ENCODE measurements around the gene ACP2. TPM values are rescaled to one million over a fixed set of nuclear protein-coding genes. Genes with fewer than 3 reads are reported as not detected.
A peak's percentile ranks its signal among the peaks of the same experiment; 100 is the strongest.

ACP2 gene
- total and polyA plus RNA-seq, 12 donors: 39.8 to 127 (median 73.6) TPM

DNA sequence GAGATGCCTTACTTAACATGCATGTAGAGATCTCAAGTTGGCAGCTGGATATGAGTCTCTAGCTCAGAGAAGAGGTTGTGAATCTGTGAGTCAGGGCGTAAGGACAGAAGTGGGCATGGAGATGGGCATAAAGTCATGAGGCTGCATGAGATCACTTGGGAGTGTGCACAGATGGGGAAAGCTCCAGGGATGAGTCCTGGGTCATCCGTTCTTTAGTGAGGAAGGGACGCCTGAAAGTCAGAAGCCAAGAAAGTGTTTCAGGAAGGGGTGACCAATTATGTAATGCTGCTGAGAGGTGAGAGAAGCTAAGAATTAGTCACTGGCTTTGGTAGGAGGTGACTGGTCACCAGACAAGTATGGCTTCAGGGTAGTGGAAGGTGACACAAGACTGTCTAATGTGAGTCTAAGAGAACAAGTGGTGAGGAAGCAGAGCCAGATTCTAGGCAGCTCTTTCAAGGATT lies 6.7 kb downstream of the ACP2 start:
- no peaks in the 10 kb centered on the region for H3K9me3 ChIP-seq (replicated peaks in 1 of 3)
- WGBS, 4 donors: 83 to 91% (median 86%) methylated on average over 3 of the region's 3 CpGs
- TF ChIP-seq POLR2A (IDR thresholded peaks at IDR 0.05) (no peak), CTCF (IDR thresholded peaks at IDR 0.05) (no peak)
- no peak for DNase-seq
- intact Hi-C loops (cut with DNase I): no loop called here
- H3K36me3 ChIP-seq (replicated peaks in 1 of 2): peaks cover 0 to 82% of the 10 kb centered on the region in 2 donors
- H3K27ac ChIP-seq: peak overlapping the region in 1 of 5 donors; percentile 54
- peaks cover under 1 to 8% of the 10 kb centered on the region in 2 donors for H3K4me1 ChIP-seq (replicated peaks in 1 of 2)
- H3K4me3 ChIP-seq: no peak overlapping the region
- H3K27me3 ChIP-seq: no peaks in the 10 kb centered on the region

DNA sequence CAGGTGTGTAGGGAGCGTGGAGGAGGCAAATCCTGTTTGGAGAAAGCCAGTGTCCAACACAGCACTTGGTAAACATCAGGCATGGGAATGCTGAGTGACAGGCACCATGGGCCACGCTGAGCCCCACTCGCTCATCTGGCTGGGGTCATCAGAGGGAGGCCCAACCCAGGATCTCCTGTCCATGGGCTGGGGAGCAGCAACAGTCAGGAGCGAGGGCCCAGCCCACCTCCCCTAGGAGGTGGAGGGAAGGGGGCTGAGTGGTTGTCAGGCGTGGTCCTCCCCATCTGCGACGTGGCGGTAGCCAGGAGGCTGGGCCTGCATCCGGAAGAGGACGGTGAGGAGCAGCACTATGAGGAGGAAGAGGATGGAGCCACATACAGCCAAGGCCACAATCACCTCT lies 8.8 kb downstream of the ACP2 start:
- H3K27ac ChIP-seq: peak overlapping the region in 2 of 5 donors; percentile 0 to 2
- TF ChIP-seq CTCF (IDR thresholded peaks at IDR 0.05): no peak
- no peak for TF ChIP-seq POLR2A (IDR thresholded peaks at IDR 0.05)
- peaks cover 0 to 17% of the 10 kb centered on the region in 2 donors for H3K4me1 ChIP-seq (replicated peaks in 1 of 2)
- H3K27me3 ChIP-seq: no peaks in the 10 kb centered on the region
- H3K9me3 ChIP-seq (replicated peaks in 1 of 3): no peaks in the 10 kb centered on the region
- no peak for DNase-seq
- no peak overlapping the region for H3K4me3 ChIP-seq
- WGBS, 4 donors: 94 to 98% (median 95%) methylated on average over 8 to 10 of the region's 10 CpGs
- intact Hi-C loops (cut with DNase I): no loop called here
- H3K36me3 ChIP-seq (replicated peaks in 1 of 2): peaks cover 0 to 65% of the 10 kb centered on the region in 2 donors

- H3K4me3 ChIP-seq: no peak overlapping the region
- no peaks in the 10 kb centered on the region for H3K9me3 ChIP-seq (replicated peaks in 1 of 3)
- peaks cover 0 to 31% of the 10 kb centered on the region in 2 donors for H3K36me3 ChIP-seq (replicated peaks in 1 of 2)
- intact Hi-C loops (cut with DNase I): no loop called here
- peaks cover 7 to 29% of the 10 kb centered on the region in 2 donors for H3K4me1 ChIP-seq (replicated peaks in 1 of 2)
- no peaks in the 10 kb centered on the region for H3K27me3 ChIP-seq
- H3K27ac ChIP-seq: peak overlapping the region in 1 of 5 donors; percentile 50
- 59 to 74% (median 65%) methylated on average over 5 of the region's 5 CpGs for WGBS, 4 donors
- peak in 4 of 7 donors; percentile 43 to 65 (median 58) for DNase-seq
- TF ChIP-seq POLR2A (IDR thresholded peaks at IDR 0.05): no peak
- no peak for TF ChIP-seq CTCF (IDR thresholded peaks at IDR 0.05)
Observed at GRCh38 chr11:47236482-47236881, 12.1 kb downstream of the ACP2 start.

DNA sequence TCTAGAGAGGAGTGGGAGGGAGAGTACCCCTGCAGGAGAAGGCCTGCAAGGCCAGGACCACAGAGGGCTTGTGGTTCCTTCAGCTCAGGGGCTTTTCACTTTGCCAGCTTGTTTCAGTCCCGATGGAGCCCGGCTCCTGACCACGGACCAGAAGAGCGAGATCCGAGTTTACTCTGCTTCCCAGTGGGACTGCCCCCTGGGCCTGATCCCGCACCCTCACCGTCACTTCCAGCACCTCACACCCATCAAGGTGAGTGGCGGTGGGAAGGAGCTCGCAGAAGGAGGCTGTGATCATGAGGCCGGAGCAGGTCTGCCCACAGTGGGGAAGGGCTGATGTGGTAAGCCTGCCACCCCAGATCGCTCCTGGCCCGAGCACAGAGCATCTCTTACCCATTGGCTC lies 13.5 kb downstream of the ACP2 start:
- 63 to 76% (median 67%) methylated on average over 7 to 12 of the region's 12 CpGs for WGBS, 4 donors
- intact Hi-C loops (cut with DNase I): no loop called here

More for the DNA sequence above, 13.5 kb downstream of the ACP2 start:
- no peaks in the 10 kb centered on the region for H3K9me3 ChIP-seq (replicated peaks in 1 of 3)
- H3K27me3 ChIP-seq: no peaks in the 10 kb centered on the region
- peaks cover 7 to 29% of the 10 kb centered on the region in 2 donors for H3K4me1 ChIP-seq (replicated peaks in 1 of 2)
- TF ChIP-seq POLR2A (IDR thresholded peaks at IDR 0.05): no peak
- TF ChIP-seq CTCF (IDR thresholded peaks at IDR 0.05): no peak
- no peak overlapping the region for H3K4me3 ChIP-seq
- DNase-seq: no peak
- H3K27ac ChIP-seq: peak overlapping the region; percentile 39 to 93 (median 71)
- peaks cover 0 to 18% of the 10 kb centered on the region in 2 donors for H3K36me3 ChIP-seq (replicated peaks in 1 of 2)

All from adrenal gland (tissue), 12 donors.